GM10847 (cell line): ENCODE results near the gene CYP46A1.

Experiments
- POLR2A ChIP-seq: IDR thresholded peaks from 2 replicates; pipeline ENCODE4 v1.6.1; 2011; ENCODE audit not compliant: insufficient read length; ENCODE audit errors: extremely low read depth

CYP46A1 gene

GRCh38 chr14:99733211-99733539, 49.1 kb downstream of the CYP46A1 start:
- TF ChIP-seq POLR2A = no peak

- no peak for TF ChIP-seq POLR2A
Observed at GRCh38 chr14:99733540-99734405, 49.7 kb downstream of the CYP46A1 start.

- TF ChIP-seq POLR2A = no peak
Observed at GRCh38 chr14:99734406-99735051, 50.4 kb downstream of the CYP46A1 start.

GRCh38 chr14:99735189-99736135, 51.4 kb downstream of the CYP46A1 start:
- TF ChIP-seq POLR2A = no peak

GRCh38 chr14:99736603-99737371, 52.7 kb downstream of the CYP46A1 start:
- no peak for TF ChIP-seq POLR2A

- TF ChIP-seq POLR2A = no peak
Observed at GRCh38 chr14:99737451-99737951, 53.4 kb downstream of the CYP46A1 start.

- TF ChIP-seq POLR2A = no peak
Observed at GRCh38 chr14:99737956-99738667, 54.0 kb downstream of the CYP46A1 start.

GRCh38 chr14:99740411-99740810, 56.3 kb downstream of the CYP46A1 start:
- TF ChIP-seq POLR2A = no peak

GRCh38 chr14:99741227-99741976, 57.3 kb downstream of the CYP46A1 start:
- TF ChIP-seq POLR2A = no peak

GRCh38 chr14:99742074-99742473, 58.0 kb downstream of the CYP46A1 start:
- TF ChIP-seq POLR2A = no peak

- no peak for TF ChIP-seq POLR2A
Observed at GRCh38 chr14:99742509-99743487, 58.7 kb downstream of the CYP46A1 start.

- no peak for TF ChIP-seq POLR2A
Observed at GRCh38 chr14:99744199-99744872, 60.2 kb downstream of the CYP46A1 start.
